Measurements from ENCODE around the gene BCL7A.
A peak's percentile ranks its signal among the peaks of the same experiment; 100 is the strongest.

The BCL7A gene

GRCh38 chr12:122001466-122002209 is 20.0 kb upstream of the BCL7A start:
- DNase-seq (ENCODE audit: low read depth): no peak

- peak; percentile 35 for DNase-seq (ENCODE audit: low read depth)
Measured at GRCh38 chr12:122003651-122004611, 17.8 kb upstream of the BCL7A start.

GRCh38 chr12:122004633-122005071 is 17.0 kb upstream of the BCL7A start:
- DNase-seq (ENCODE audit: low read depth): no peak

- DNase-seq (ENCODE audit: low read depth): no peak
Measured at GRCh38 chr12:122005252-122005776, 16.4 kb upstream of the BCL7A start.

GRCh38 chr12:122006186-122006926 is 15.3 kb upstream of the BCL7A start:
- DNase-seq (ENCODE audit: low read depth): no peak

GRCh38 chr12:122009741-122010140 is 11.9 kb upstream of the BCL7A start:
- DNase-seq (ENCODE audit: low read depth): no peak

- DNase-seq (ENCODE audit: low read depth): no peak
Measured at GRCh38 chr12:122012184-122012583, 9.5 kb upstream of the BCL7A start.

GRCh38 chr12:122013136-122013535 is 8.5 kb upstream of the BCL7A start:
- no peak for DNase-seq (ENCODE audit: low read depth)

GRCh38 chr12:122013791-122014590 is 7.7 kb upstream of the BCL7A start:
- no peak for DNase-seq (ENCODE audit: low read depth)

GRCh38 chr12:122014781-122015180 is 6.9 kb upstream of the BCL7A start:
- DNase-seq (ENCODE audit: low read depth): no peak

- DNase-seq (ENCODE audit: low read depth): no peak
Measured at GRCh38 chr12:122018457-122018856, 3.2 kb upstream of the BCL7A start.

- DNase-seq (ENCODE audit: low read depth): no peak
Measured at GRCh38 chr12:122018937-122019336, 2.7 kb upstream of the BCL7A start.

- DNase-seq (ENCODE audit: low read depth): no peak
Measured at GRCh38 chr12:122020795-122021192, 890 bp upstream of the BCL7A start.

- no peak for DNase-seq (ENCODE audit: low read depth)
Measured at GRCh38 chr12:122021193-122021821, 377 bp upstream of the BCL7A start.

GRCh38 chr12:122022393-122023338 is 982 bp downstream of the BCL7A start:
- no peak for DNase-seq (ENCODE audit: low read depth)

- no peak for DNase-seq (ENCODE audit: low read depth)
Measured at GRCh38 chr12:122023339-122024131, 1.9 kb downstream of the BCL7A start.

- no peak for DNase-seq (ENCODE audit: low read depth)
Measured at GRCh38 chr12:122024132-122024785, 2.6 kb downstream of the BCL7A start.

- no peak for DNase-seq (ENCODE audit: low read depth)
Measured at GRCh38 chr12:122026706-122027333, 5.1 kb downstream of the BCL7A start.

Data from CMK (cell line).